ENCODE measurements around the gene SRPK2. TPM values are rescaled to one million over a fixed set of nuclear protein-coding genes. Genes with fewer than 3 reads are reported as not detected.

SRPK2 gene
- total RNA-seq, 3 donors from 2014 or later: 44.6 to 68.2 (median 60.6) TPM

- no peaks in the 10 kb centered on the region for H3K36me3 ChIP-seq
- no peaks in the 10 kb centered on the region for H3K4me1 ChIP-seq
- no peaks in the 10 kb centered on the region for H3K27me3 ChIP-seq
- intact Hi-C loops (cut with DNase I; ENCODE audit: low total_unique reads): no loop called here
- H3K27ac ChIP-seq: no peak overlapping the region
- H3K4me3 ChIP-seq: no peak overlapping the region
- TF ChIP-seq POLR2AphosphoS5 (IDR thresholded peaks at IDR 0.05) (no peak), POLR2A (IDR thresholded peaks at IDR 0.05) (no peak), CTCF (IDR thresholded peaks at IDR 0.05) (no peak)
- DNase-seq (ENCODE audit: low spot score in 2 of 2): no peak
- no peaks in the 10 kb centered on the region for H3K9me3 ChIP-seq
These were observed 262.2 kb downstream of the SRPK2 start for GRCh38 chr7:105126436-105126975.

- TF ChIP-seq POLR2AphosphoS5 (IDR thresholded peaks at IDR 0.05) (no peak), POLR2A (IDR thresholded peaks at IDR 0.05) (no peak), CTCF (IDR thresholded peaks at IDR 0.05) (no peak)
- intact Hi-C loops (cut with DNase I; ENCODE audit: low total_unique reads): no loop called here
These were observed 263.0 kb downstream of the SRPK2 start for GRCh38 chr7:105125745-105126144.

GRCh38 chr7:105122619-105123018, 266.1 kb downstream of the SRPK2 start:
- intact Hi-C loops (cut with DNase I; ENCODE audit: low total_unique reads): loop anchor here (5.0 kb wide), 1 partner anchor 60 kb away; no protein-coding TSS in a partner anchor
- H3K36me3 ChIP-seq: no peaks in the 10 kb centered on the region
- H3K4me1 ChIP-seq: no peaks in the 10 kb centered on the region
- DNase-seq (ENCODE audit: low spot score in 2 of 2): no peak
- TF ChIP-seq POLR2A (IDR thresholded peaks at IDR 0.05) (no peak), CTCF (IDR thresholded peaks at IDR 0.05) (no peak), POLR2AphosphoS5 (IDR thresholded peaks at IDR 0.05) (no peak)
- no peak overlapping the region for H3K27ac ChIP-seq
- no peaks in the 10 kb centered on the region for H3K9me3 ChIP-seq
- H3K4me3 ChIP-seq: no peak overlapping the region
- no peaks in the 10 kb centered on the region for H3K27me3 ChIP-seq

More at GRCh38 chr7:105125745-105126144, 263.0 kb downstream of the SRPK2 start:
- no peak for DNase-seq (ENCODE audit: low spot score in 2 of 2)
- no peaks in the 10 kb centered on the region for H3K9me3 ChIP-seq
- no peaks in the 10 kb centered on the region for H3K27me3 ChIP-seq
- H3K4me1 ChIP-seq: no peaks in the 10 kb centered on the region
- no peak overlapping the region for H3K27ac ChIP-seq
- H3K36me3 ChIP-seq: no peaks in the 10 kb centered on the region
- no peak overlapping the region for H3K4me3 ChIP-seq

- Histone ChIP-seq H3K27ac (no peak overlapping the region), H3K4me3 (no peak overlapping the region), H3K36me3 (peaks cover 4% of the 10 kb centered on the region), H3K27me3 (no peaks in the 10 kb centered on the region), H3K4me1 (no peaks in the 10 kb centered on the region), H3K9me3 (no peaks in the 10 kb centered on the region)
- TF ChIP-seq CTCF (IDR thresholded peaks at IDR 0.05): no peak
- no peak for TF ChIP-seq POLR2AphosphoS5 (IDR thresholded peaks at IDR 0.05)
- TF ChIP-seq POLR2A (IDR thresholded peaks at IDR 0.05): no peak
- DNase-seq (ENCODE audit: low spot score in 2 of 2): no peak
- intact Hi-C loops (cut with DNase I; ENCODE audit: low total_unique reads): no loop called here
These were observed 269.8 kb downstream of the SRPK2 start for GRCh38 chr7:105118612-105119600.

All from breast epithelium (tissue), 4 donors.